Keratinocyte (primary cell): ENCODE results near the gene RAI1. TPM values are rescaled to one million over a fixed set of nuclear protein-coding genes. Genes with fewer than 3 reads are reported as not detected.
A peak's percentile ranks its signal among the peaks of the same experiment; 100 is the strongest.
"Not testable (repeated sequence)": the region's sequence is repeated elsewhere in the genome, so short reads cannot be mapped to it uniquely, and the experiment has no call there.

Source experiments
- DNase-seq: peaks from one replicate; pipeline ENCODE4 v3.0.0-alpha.2; 2011; ENCODE audit warnings: low read depth, missing footprints, low spot score
- FAIRE-seq: peaks from 2 replicates; lab custom pipeline; 2011; peaks lifted over from hg19 to GRCh38; lab: Jason Lieb, UNC
- H2AFZ ChIP-seq: 2 replicates; pipeline ENCODE4 v1.6.0; 2012; ENCODE audit warnings: low read length, control low read depth, inconsistent platforms; ENCODE audit not compliant: control insufficient read depth
- H3K27ac ChIP-seq: 2 replicates; pipeline ENCODE4 v1.5.1; 2011; ENCODE audit warnings: low read length; ENCODE audit not compliant: control insufficient read depth, insufficient read depth
- H3K27me3 ChIP-seq: 3 replicates; pipeline ENCODE4 v1.6.0; 2011; ENCODE audit warnings: low read length; ENCODE audit not compliant: control insufficient read depth, insufficient read depth; ENCODE audit errors: extremely low read depth
- H3K36me3 ChIP-seq, 2 experiments: 2 replicates in 1 of 2; 3 replicates in 1 of 2; pipeline ENCODE4 v1.5.1; 2011; ENCODE audit warnings: low read length in 2 of 2, mild to moderate bottlenecking in 1 of 2; ENCODE audit not compliant: control insufficient read depth in 2 of 2, insufficient read depth in 2 of 2; ENCODE audit errors: extremely low read depth in 1 of 2
- H3K4me1 ChIP-seq: 3 replicates; pipeline ENCODE4 v1.5.1; 2011; ENCODE audit warnings: low read length; ENCODE audit not compliant: control insufficient read depth, insufficient read depth; ENCODE audit errors: extremely low read depth
- H3K4me2 ChIP-seq: 3 replicates; pipeline ENCODE4 v1.6.0; 2011; ENCODE audit warnings: low read depth, low read length; ENCODE audit not compliant: control insufficient read depth, insufficient read depth; ENCODE audit errors: extremely low read depth
- H3K4me3 ChIP-seq, 3 experiments: fragments of 200-600 bp in 1 of 3; sonication (generic) in 1 of 3; 2 replicates in 2 of 3; 3 replicates in 1 of 3; pipeline ENCODE4 v1.5.1; 2011 to 2016; ENCODE audit warnings: low read length in 3 of 3, mild to moderate bottlenecking in 3 of 3, control low read depth in 2 of 3, inconsistent platforms in 1 of 3, low read depth in 1 of 3, mixed read lengths in 1 of 3, mixed run types in 1 of 3, moderate library complexity in 1 of 3; ENCODE audit not compliant: control insufficient read depth in 2 of 3, insufficient read depth in 2 of 3; ENCODE audit errors: extremely low read depth in 1 of 3
- H3K79me2 ChIP-seq: 2 replicates; pipeline ENCODE4 v1.6.0; 2012; ENCODE audit warnings: low read length; ENCODE audit not compliant: control insufficient read depth, insufficient read depth
- H3K9ac ChIP-seq: 3 replicates; pipeline ENCODE4 v1.6.0; 2011; ENCODE audit warnings: low read length; ENCODE audit not compliant: control insufficient read depth, insufficient read depth; ENCODE audit errors: extremely low read depth
- H3K9me1 ChIP-seq: 3 replicates; pipeline ENCODE4 v1.6.0; 2011; ENCODE audit warnings: low read length; ENCODE audit not compliant: control insufficient read depth, insufficient read depth; ENCODE audit errors: extremely low read depth
- H3K9me3 ChIP-seq: 2 replicates; pipeline ENCODE4 v1.5.1; 2012; ENCODE audit warnings: low read depth, low read length; ENCODE audit not compliant: control insufficient read depth
- H4K20me1 ChIP-seq: 3 replicates; pipeline ENCODE4 v1.6.0; 2011; ENCODE audit warnings: low read length; ENCODE audit not compliant: control insufficient read depth, insufficient read depth; ENCODE audit errors: extremely low read depth
- EZH2 ChIP-seq: IDR thresholded peaks from one replicate; pipeline ENCODE4 v1.6.1; 2012; ENCODE audit warnings: inconsistent platforms, mild to moderate bottlenecking, low read length, moderate library complexity
- dilution Hi-C: fragments of 300-500 bp; cut with MboI; formaldehyde crosslinking; loops from one replicate; pipeline ENCODE4 v1.7.0; 2020; ENCODE audit warnings: low sequenced_read_pairs; ENCODE audit not compliant: extremely low pct_ligation_motif_present
- polyA plus RNA-seq, 5 experiments: library from polyadenylated mRNA; depleted of rRNA in 3 of 5; stranded (reverse) in 3 of 5; stranded (forward) in 1 of 5; unstranded in 1 of 5; fragments of >200 nt; gene quantifications; 1 replicate in 1 of 5; 2 replicates in 3 of 5; 3 replicates in 1 of 5; pipeline versions ENCODE4 v1.2.1 to v1.2.3, GENCODE V29; 2011 to 2012; ENCODE audit warnings: missing spikeins in 2 of 5, low read depth in 1 of 5, low replicate concordance in 1 of 5
- TF ChIP-seq, protein P1 (sequence below), 3 experiments: IDR thresholded peaks in 1 of 3; conservative IDR thresholded peaks in 1 of 3; optimal IDR thresholded peaks in 1 of 3; 2 replicates in 2 of 3; 3 replicates in 1 of 3; pipeline versions ENCODE3 to v1.5.1; 2011; ENCODE audit warnings: low read length in 3 of 3, mild to moderate bottlenecking in 3 of 3, moderate library complexity in 2 of 3, control low read depth in 1 of 3, inconsistent platforms in 1 of 3; ENCODE audit not compliant: insufficient read depth in 2 of 3; ENCODE audit errors: extremely low read depth in 1 of 3

The RAI1 gene
- polyA plus RNA-seq, 1 donor (not counting 4 experiments of a cell fraction or from before 2014, with no cell fraction given), result 2.6 TPM

DNA sequence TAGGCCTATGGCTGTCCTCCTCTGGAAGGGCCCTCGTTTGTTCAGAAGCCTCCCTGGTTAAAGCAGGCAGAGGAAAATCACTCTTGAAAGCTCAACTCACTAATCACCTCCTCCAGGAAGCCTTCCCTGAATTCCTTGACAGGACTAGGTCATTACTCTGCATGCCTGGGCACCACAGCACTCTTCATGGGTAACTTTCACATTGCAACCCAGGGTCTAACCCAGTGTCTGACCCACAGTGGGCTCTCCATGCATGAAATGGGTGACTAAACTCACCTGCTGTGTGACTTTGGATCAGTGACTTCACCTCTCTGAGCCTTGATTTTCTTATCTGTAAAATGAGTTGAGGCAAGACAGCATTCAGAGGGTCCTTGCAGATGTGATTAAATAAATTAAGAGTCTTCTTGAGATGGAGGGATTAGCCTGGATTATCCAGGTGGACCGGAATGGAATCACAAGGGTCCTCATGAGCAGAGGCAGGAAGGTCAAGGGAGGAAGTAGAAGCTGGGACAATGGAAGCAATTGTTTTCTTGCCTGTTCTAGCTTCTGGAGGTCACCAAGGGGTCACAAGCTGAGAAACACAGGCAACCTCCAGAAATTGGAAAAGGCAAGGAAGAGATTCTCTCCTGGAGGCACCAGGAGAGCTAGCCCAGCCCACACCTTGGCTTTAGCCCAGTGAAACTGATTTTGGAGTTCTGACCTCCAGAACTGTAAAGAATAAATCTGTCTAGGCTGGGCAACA lies 3.8 kb upstream of the RAI1 start:
- Histone ChIP-seq H4K20me1 (no peaks in the 10 kb centered on the region), H3K27ac (no peak overlapping the region), H3K9me1 (no peaks in the 10 kb centered on the region), H3K9me3 (no peaks in the 10 kb centered on the region), H3K27me3 (no peaks in the 10 kb centered on the region), H3K79me2 (peaks cover 9% of the 10 kb centered on the region), H3K9ac (no peak overlapping the region), H3K4me2 (no peak overlapping the region), H2AFZ (no peak overlapping the region), H3K4me1 (peaks cover 23% of the 10 kb centered on the region), H3K36me3 (no peaks in the 10 kb centered on the region), H3K4me3 (no peak overlapping the region)
- TF ChIP-seq EZH2, result no peak
- TF ChIP-seq, protein P1, sequence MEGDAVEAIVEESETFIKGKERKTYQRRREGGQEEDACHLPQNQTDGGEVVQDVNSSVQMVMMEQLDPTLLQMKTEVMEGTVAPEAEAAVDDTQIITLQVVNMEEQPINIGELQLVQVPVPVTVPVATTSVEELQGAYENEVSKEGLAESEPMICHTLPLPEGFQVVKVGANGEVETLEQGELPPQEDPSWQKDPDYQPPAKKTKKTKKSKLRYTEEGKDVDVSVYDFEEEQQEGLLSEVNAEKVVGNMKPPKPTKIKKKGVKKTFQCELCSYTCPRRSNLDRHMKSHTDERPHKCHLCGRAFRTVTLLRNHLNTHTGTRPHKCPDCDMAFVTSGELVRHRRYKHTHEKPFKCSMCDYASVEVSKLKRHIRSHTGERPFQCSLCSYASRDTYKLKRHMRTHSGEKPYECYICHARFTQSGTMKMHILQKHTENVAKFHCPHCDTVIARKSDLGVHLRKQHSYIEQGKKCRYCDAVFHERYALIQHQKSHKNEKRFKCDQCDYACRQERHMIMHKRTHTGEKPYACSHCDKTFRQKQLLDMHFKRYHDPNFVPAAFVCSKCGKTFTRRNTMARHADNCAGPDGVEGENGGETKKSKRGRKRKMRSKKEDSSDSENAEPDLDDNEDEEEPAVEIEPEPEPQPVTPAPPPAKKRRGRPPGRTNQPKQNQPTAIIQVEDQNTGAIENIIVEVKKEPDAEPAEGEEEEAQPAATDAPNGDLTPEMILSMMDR (optimal IDR thresholded peaks at IDR 0.05 in 1 of 3, IDR thresholded peaks at IDR 0.05 in 1 of 3, conservative IDR thresholded peaks at IDR 0.05 in 1 of 3; ENCODE audit: extremely low read depth in 1 of 3, insufficient read depth in 2 of 3, low read length in 3 of 3), result no peak
- dilution Hi-C loops, result no loop called here
- no peak for DNase-seq
- peak; percentile 23 for FAIRE-seq

DNA sequence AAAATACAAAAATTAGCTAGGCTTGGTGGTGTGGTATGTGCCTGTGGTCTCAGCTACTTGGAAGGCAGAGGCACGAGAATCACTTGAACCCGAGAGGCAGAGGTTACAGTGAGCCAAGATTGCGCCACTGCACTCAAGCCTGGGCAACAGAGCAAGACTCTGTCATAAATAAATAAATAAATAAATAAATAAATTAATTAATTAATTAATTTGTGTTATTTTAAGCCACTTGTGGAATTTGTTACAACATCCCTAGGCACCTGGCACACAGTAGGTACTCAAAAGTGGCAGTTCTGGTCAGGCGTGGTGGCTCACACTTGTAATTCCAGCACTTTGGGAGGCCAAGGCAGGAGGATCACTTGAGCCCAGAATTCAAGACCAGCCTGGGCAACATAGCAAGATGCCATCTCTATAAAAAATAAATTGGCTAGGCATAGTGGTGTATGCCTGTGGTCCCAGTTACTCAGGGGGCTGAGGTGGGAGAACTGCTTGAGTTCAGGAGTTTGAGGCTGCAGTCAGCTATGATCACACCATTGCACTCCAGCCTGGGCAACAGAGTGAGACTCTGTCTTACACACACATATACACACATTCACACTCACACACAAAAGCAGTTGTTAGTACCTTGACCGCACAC lies 3.1 kb upstream of the RAI1 start:
- Histone ChIP-seq H3K4me1 (peaks cover 22% of the 10 kb centered on the region), H3K79me2 (peaks cover 16% of the 10 kb centered on the region)
- DNase-seq, H2AFZ ChIP-seq, dilution Hi-C loops, H3K36me3 ChIP-seq, H3K9me3 ChIP-seq, H3K27me3 ChIP-seq, H3K4me2 ChIP-seq, H3K9me1 ChIP-seq, H3K27ac ChIP-seq, H3K9ac ChIP-seq, FAIRE-seq, H3K4me3 ChIP-seq, H4K20me1 ChIP-seq: not testable (repeated sequence)
